Measurements from ENCODE around the gene MYO3B. TPM values are rescaled to one million over a fixed set of nuclear protein-coding genes. Genes with fewer than 3 reads are reported as not detected.
"Not testable (repeated sequence)": the region's sequence is repeated elsewhere in the genome, so short reads cannot be mapped to it uniquely, and the experiment has no call there.

MYO3B gene
- total and polyA plus RNA-seq, 4 donors: 0.50 to 0.61 (median 0.53) TPM

DNA sequence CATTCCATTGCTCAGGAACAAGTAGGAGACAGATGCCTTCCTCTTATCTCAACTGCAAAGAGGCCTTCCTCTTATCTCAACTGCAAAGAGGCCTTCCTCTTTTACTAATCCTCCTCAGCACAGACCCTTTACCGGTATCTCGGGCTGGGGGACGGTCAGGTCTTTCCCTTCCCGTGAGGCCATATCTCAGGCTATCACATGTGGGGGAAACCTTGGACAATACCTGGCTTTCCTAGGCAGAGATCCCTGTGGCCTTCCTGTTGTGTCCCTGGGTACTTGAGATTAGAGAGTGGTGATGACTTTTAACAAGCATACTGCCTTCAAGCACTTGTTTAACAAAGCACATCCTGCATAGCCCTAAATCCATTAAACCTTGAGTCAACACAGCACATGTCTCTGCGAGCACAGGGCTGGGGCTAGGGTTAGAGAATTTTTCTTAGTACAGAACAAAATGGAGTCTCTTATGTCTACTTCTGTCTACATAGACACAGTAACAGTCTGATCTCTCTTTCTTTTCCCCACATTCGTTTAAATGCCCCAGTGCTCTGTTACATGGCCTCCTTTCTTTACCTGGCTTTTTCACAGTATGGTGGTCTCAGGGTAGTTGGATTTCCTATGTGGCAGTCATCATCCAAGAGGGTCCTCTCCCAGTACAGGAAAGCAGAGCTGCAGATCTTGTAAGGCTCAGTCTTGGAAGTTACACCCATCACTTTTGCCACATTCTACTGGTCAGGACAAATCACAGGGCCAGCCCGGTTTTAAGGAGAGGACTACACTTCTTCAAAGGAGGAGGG, 86.0 kb downstream of the MYO3B start:
- H3K9me3 ChIP-seq (ENCODE audit: control insufficient read depth, insufficient read depth, low read length); DNase-seq (ENCODE audit: low read depth in 4 of 6, low spot score in 6 of 6); H3K4me3 ChIP-seq (ENCODE audit: low read depth, low read length); H3K27ac ChIP-seq (ENCODE audit: low read depth, low read length); H3K36me3 ChIP-seq (ENCODE audit: control insufficient read depth, insufficient read depth, low read length); H3K4me1 ChIP-seq (ENCODE audit: control insufficient read depth, insufficient read depth, low read length); H3K27me3 ChIP-seq (ENCODE audit: control insufficient read depth, insufficient read depth, low read length): not testable (repeated sequence)
- WGBS (ENCODE audit: insufficient coverage): 100% methylated on average over 3 of the region's 7 CpGs

- Histone ChIP-seq H3K27ac (ENCODE audit: low read depth, low read length) (no peak overlapping the region), H3K4me1 (ENCODE audit: control insufficient read depth, insufficient read depth, low read length) (no peaks in the 10 kb centered on the region), H3K9me3 (ENCODE audit: control insufficient read depth, insufficient read depth, low read length) (no peaks in the 10 kb centered on the region), H3K27me3 (ENCODE audit: control insufficient read depth, insufficient read depth, low read length) (no peaks in the 10 kb centered on the region), H3K4me3 (ENCODE audit: low read depth, low read length) (no peak overlapping the region), H3K36me3 (ENCODE audit: control insufficient read depth, insufficient read depth, low read length) (no peaks in the 10 kb centered on the region)
- no peak for DNase-seq (ENCODE audit: low read depth in 4 of 6, low spot score in 6 of 6)
- no CpG with 5 or more reads among the region's 2 CpGs for WGBS (ENCODE audit: insufficient coverage)
Measured at GRCh38 chr2:170264522-170264860, 86.5 kb downstream of the MYO3B start.

GRCh38 chr2:170264865-170265264, 86.9 kb downstream of the MYO3B start:
- no peak overlapping the region for H3K27ac ChIP-seq (ENCODE audit: low read depth, low read length)
- no peaks in the 10 kb centered on the region for H3K27me3 ChIP-seq (ENCODE audit: control insufficient read depth, insufficient read depth, low read length)
- H3K4me1 ChIP-seq (ENCODE audit: control insufficient read depth, insufficient read depth, low read length): no peaks in the 10 kb centered on the region
- no peaks in the 10 kb centered on the region for H3K36me3 ChIP-seq (ENCODE audit: control insufficient read depth, insufficient read depth, low read length)
- DNase-seq (ENCODE audit: low read depth in 4 of 6, low spot score in 6 of 6): no peak
- H3K4me3 ChIP-seq (ENCODE audit: low read depth, low read length): no peak overlapping the region
- no peaks in the 10 kb centered on the region for H3K9me3 ChIP-seq (ENCODE audit: control insufficient read depth, insufficient read depth, low read length)

DNA sequence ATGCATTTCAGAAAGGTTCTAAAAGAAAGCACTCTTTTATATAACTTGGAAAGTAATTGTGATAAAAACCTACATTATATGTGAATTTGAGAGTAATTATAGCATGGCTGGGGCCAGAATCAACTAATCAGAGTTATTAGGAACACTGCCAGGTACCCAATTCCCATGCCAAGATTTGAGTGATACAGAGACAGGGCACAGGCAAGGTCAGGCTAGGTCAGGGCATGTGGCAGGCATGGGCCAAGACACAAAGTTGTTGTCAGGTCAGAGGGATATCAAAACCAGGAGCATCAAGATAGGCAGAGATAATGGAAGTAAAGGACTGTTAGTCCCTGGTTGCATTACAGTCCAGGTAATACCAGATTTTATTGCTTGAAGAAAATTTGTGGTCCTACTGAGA, 87.4 kb downstream of the MYO3B start:
- no peaks in the 10 kb centered on the region for H3K36me3 ChIP-seq (ENCODE audit: control insufficient read depth, insufficient read depth, low read length)
- no peaks in the 10 kb centered on the region for H3K4me1 ChIP-seq (ENCODE audit: control insufficient read depth, insufficient read depth, low read length)
- no peak overlapping the region for H3K4me3 ChIP-seq (ENCODE audit: low read depth, low read length)
- no peak overlapping the region for H3K27ac ChIP-seq (ENCODE audit: low read depth, low read length)
- no peaks in the 10 kb centered on the region for H3K27me3 ChIP-seq (ENCODE audit: control insufficient read depth, insufficient read depth, low read length)
- DNase-seq (ENCODE audit: low read depth in 4 of 6, low spot score in 6 of 6): no peak
- no peaks in the 10 kb centered on the region for H3K9me3 ChIP-seq (ENCODE audit: control insufficient read depth, insufficient read depth, low read length)

- Histone ChIP-seq H3K9me3 (ENCODE audit: control insufficient read depth, insufficient read depth, low read length) (no peaks in the 10 kb centered on the region), H3K4me3 (ENCODE audit: low read depth, low read length) (no peak overlapping the region)
- no CpG with 5 or more reads among the region's 1 CpG for WGBS (ENCODE audit: insufficient coverage)
Measured at GRCh38 chr2:170266358-170266757, 88.4 kb downstream of the MYO3B start.

GRCh38 chr2:170267071-170267470, 89.1 kb downstream of the MYO3B start:
- DNase-seq (ENCODE audit: low read depth in 4 of 6, low spot score in 6 of 6): no peak
- no peak overlapping the region for H3K27ac ChIP-seq (ENCODE audit: low read depth, low read length)

More at GRCh38 chr2:170266358-170266757, 88.4 kb downstream of the MYO3B start:
- no peaks in the 10 kb centered on the region for H3K36me3 ChIP-seq (ENCODE audit: control insufficient read depth, insufficient read depth, low read length)
- no peak for DNase-seq (ENCODE audit: low read depth in 4 of 6, low spot score in 6 of 6)
- no peaks in the 10 kb centered on the region for H3K27me3 ChIP-seq (ENCODE audit: control insufficient read depth, insufficient read depth, low read length)
- H3K4me1 ChIP-seq (ENCODE audit: control insufficient read depth, insufficient read depth, low read length): no peaks in the 10 kb centered on the region
- H3K27ac ChIP-seq (ENCODE audit: low read depth, low read length): no peak overlapping the region

GRCh38 chr2:170270278-170270864, 92.4 kb downstream of the MYO3B start:
- 86% methylated on average over 4 of the region's 6 CpGs for WGBS (ENCODE audit: insufficient coverage)
- Histone ChIP-seq H3K9me3 (ENCODE audit: control insufficient read depth, insufficient read depth, low read length) (no peaks in the 10 kb centered on the region), H3K27ac (ENCODE audit: low read depth, low read length) (no peak overlapping the region), H3K4me1 (ENCODE audit: control insufficient read depth, insufficient read depth, low read length) (no peaks in the 10 kb centered on the region), H3K27me3 (ENCODE audit: control insufficient read depth, insufficient read depth, low read length) (no peaks in the 10 kb centered on the region), H3K36me3 (ENCODE audit: control insufficient read depth, insufficient read depth, low read length) (no peaks in the 10 kb centered on the region), H3K4me3 (ENCODE audit: low read depth, low read length) (no peak overlapping the region)
- no peak for DNase-seq (ENCODE audit: low read depth in 4 of 6, low spot score in 6 of 6)

More at GRCh38 chr2:170267071-170267470, 89.1 kb downstream of the MYO3B start:
- Histone ChIP-seq H3K4me3 (ENCODE audit: low read depth, low read length) (no peak overlapping the region), H3K27me3 (ENCODE audit: control insufficient read depth, insufficient read depth, low read length) (no peaks in the 10 kb centered on the region), H3K36me3 (ENCODE audit: control insufficient read depth, insufficient read depth, low read length) (no peaks in the 10 kb centered on the region), H3K9me3 (ENCODE audit: control insufficient read depth, insufficient read depth, low read length) (no peaks in the 10 kb centered on the region), H3K4me1 (ENCODE audit: control insufficient read depth, insufficient read depth, low read length) (no peaks in the 10 kb centered on the region)

GRCh38 chr2:170271340-170271739, 93.4 kb downstream of the MYO3B start:
- H3K4me3 ChIP-seq (ENCODE audit: low read depth, low read length): no peak overlapping the region
- no CpG with 5 or more reads among the region's 1 CpG for WGBS (ENCODE audit: insufficient coverage)
- H3K9me3 ChIP-seq (ENCODE audit: control insufficient read depth, insufficient read depth, low read length): no peaks in the 10 kb centered on the region
- H3K27me3 ChIP-seq (ENCODE audit: control insufficient read depth, insufficient read depth, low read length): no peaks in the 10 kb centered on the region
- peak in 1 of 6 donors; percentile 9 for DNase-seq (ENCODE audit: low read depth in 4 of 6, low spot score in 6 of 6)
- no peaks in the 10 kb centered on the region for H3K36me3 ChIP-seq (ENCODE audit: control insufficient read depth, insufficient read depth, low read length)
- H3K4me1 ChIP-seq (ENCODE audit: control insufficient read depth, insufficient read depth, low read length): no peaks in the 10 kb centered on the region
- no peak overlapping the region for H3K27ac ChIP-seq (ENCODE audit: low read depth, low read length)

- Histone ChIP-seq H3K9me3 (ENCODE audit: control insufficient read depth, insufficient read depth, low read length) (peaks cover 3% of the 10 kb centered on the region), H3K4me1 (ENCODE audit: control insufficient read depth, insufficient read depth, low read length) (no peaks in the 10 kb centered on the region), H3K27me3 (ENCODE audit: control insufficient read depth, insufficient read depth, low read length) (no peaks in the 10 kb centered on the region), H3K27ac (ENCODE audit: low read depth, low read length) (no peak overlapping the region), H3K36me3 (ENCODE audit: control insufficient read depth, insufficient read depth, low read length) (no peaks in the 10 kb centered on the region), H3K4me3 (ENCODE audit: low read depth, low read length) (no peak overlapping the region)
- DNase-seq (ENCODE audit: low read depth in 4 of 6, low spot score in 6 of 6): no peak
- 100% methylated on average over 1 of the region's 3 CpGs for WGBS (ENCODE audit: insufficient coverage)
Measured at GRCh38 chr2:170276056-170276455, 98.1 kb downstream of the MYO3B start.

- no peaks in the 10 kb centered on the region for H3K4me1 ChIP-seq (ENCODE audit: control insufficient read depth, insufficient read depth, low read length)
- no peaks in the 10 kb centered on the region for H3K27me3 ChIP-seq (ENCODE audit: control insufficient read depth, insufficient read depth, low read length)
- no CpG with 5 or more reads among the region's 2 CpGs for WGBS (ENCODE audit: insufficient coverage)
- no peaks in the 10 kb centered on the region for H3K36me3 ChIP-seq (ENCODE audit: control insufficient read depth, insufficient read depth, low read length)
- DNase-seq (ENCODE audit: low read depth in 4 of 6, low spot score in 6 of 6): peak in 2 of 6 donors; percentile 8 to 68
- no peak overlapping the region for H3K27ac ChIP-seq (ENCODE audit: low read depth, low read length)
- no peak overlapping the region for H3K4me3 ChIP-seq (ENCODE audit: low read depth, low read length)
- peaks cover 3% of the 10 kb centered on the region for H3K9me3 ChIP-seq (ENCODE audit: control insufficient read depth, insufficient read depth, low read length)
Measured at GRCh38 chr2:170276925-170277629, 99.1 kb downstream of the MYO3B start.
